GM10266 (cell line): ENCODE data around the gene NABP1.

Experiments used
- DNase-seq: peaks from one replicate; pipeline ENCODE4 v3.0.0; 2012; ENCODE audit errors: extremely low spot score
- CTCF ChIP-seq: IDR thresholded peaks from 2 replicates; pipeline ENCODE4 v1.5.1; 2012; ENCODE audit warnings: mild to moderate bottlenecking, low read depth; ENCODE audit not compliant: control insufficient read depth, insufficient read depth; ENCODE audit errors: missing control alignments

The NABP1 gene

GRCh38 chr2:191686066-191686465 is 8.1 kb downstream of the NABP1 start:
- no peak for DNase-seq
- TF ChIP-seq CTCF: no peak

GRCh38 chr2:191686729-191687128 is 8.8 kb downstream of the NABP1 start:
- DNase-seq: no peak
- TF ChIP-seq CTCF: no peak

- no peak for DNase-seq
- TF ChIP-seq CTCF: no peak
These were observed 9.9 kb downstream of the NABP1 start for GRCh38 chr2:191687867-191688266.

GRCh38 chr2:191688934-191689695 is 11.2 kb downstream of the NABP1 start:
- no peak for DNase-seq
- no peak for TF ChIP-seq CTCF

GRCh38 chr2:191690327-191690726 is 12.4 kb downstream of the NABP1 start:
- TF ChIP-seq CTCF: no peak
- no peak for DNase-seq

- peak; percentile 75 for TF ChIP-seq CTCF
- DNase-seq: peak; percentile 65
These were observed 13.2 kb downstream of the NABP1 start for GRCh38 chr2:191691016-191691735.

GRCh38 chr2:191691898-191692297 is 14.0 kb downstream of the NABP1 start:
- no peak for DNase-seq
- no peak for TF ChIP-seq CTCF
